ENCODE data around the gene DESI2. TPM values are rescaled to one million over a fixed set of nuclear protein-coding genes. Genes with fewer than 3 reads are reported as not detected.

DESI2 gene
- total RNA-seq, 1 experiment from 2014 or later: 53.9 TPM

GRCh38 chr1:244730934-244731434 is 78.1 kb downstream of the DESI2 start:
- Histone ChIP-seq H3K36me3 (ENCODE audit: control insufficient read depth, insufficient read depth, low read length) (no peaks in the 10 kb centered on the region), H3K27ac (ENCODE audit: low read length) (no peak overlapping the region), H3K4me1 (ENCODE audit: control insufficient read depth, insufficient read depth, low read length) (peaks cover 5% of the 10 kb centered on the region), H3K27me3 (ENCODE audit: control insufficient read depth, insufficient read depth, low read length) (no peaks in the 10 kb centered on the region), H3K9me3 (ENCODE audit: control insufficient read depth, insufficient read depth, low read depth, low read length) (0 out of 2 replicates have a peak, but pooled peaks cover 4% of the 10 kb centered on the region), H3K4me3 (ENCODE audit: low read depth in 2 of 2, low read length in 2 of 2) (peak overlapping the region; percentile 29 to 45)
- ATAC-seq (peak; percentile 73), DNase-seq (ENCODE audit: low read depth, low spot score) (no peak)
- ChIA-PET CTCF (no interaction called here), POLR2A (no interaction called here)
- BruUV-seq (replicated peaks): no TSS peak
- TF ChIP-seq TCF7L2 (IDR thresholded peaks at IDR 0.05; ENCODE audit: low read depth, low read length): no peak
- intact Hi-C loops (cut with micrococcal nuclease; ENCODE audit: unreplicated experiment) (no loop called here), in situ Hi-C loops (cut with HindIII; ENCODE audit: low pct_unique_long_range_greater_than_20kb, low sequenced_read_pairs) (no loop called here)

- BruUV-seq (replicated peaks): no TSS peak
- Histone ChIP-seq H3K4me1 (ENCODE audit: control insufficient read depth, insufficient read depth, low read length) (peaks cover 5% of the 10 kb centered on the region), H3K27ac (ENCODE audit: low read length) (no peak overlapping the region), H3K4me3 (ENCODE audit: low read depth in 2 of 2, low read length in 2 of 2) (no peak overlapping the region), H3K9me3 (ENCODE audit: control insufficient read depth, insufficient read depth, low read depth, low read length) (0 out of 2 replicates have a peak, but pooled peaks cover 5% of the 10 kb centered on the region), H3K36me3 (ENCODE audit: control insufficient read depth, insufficient read depth, low read length) (no peaks in the 10 kb centered on the region), H3K27me3 (ENCODE audit: control insufficient read depth, insufficient read depth, low read length) (no peaks in the 10 kb centered on the region)
- no peak for TF ChIP-seq POLR2AphosphoS5 (IDR thresholded peaks at IDR 0.05; ENCODE audit: low read depth, low read length)
- TF ChIP-seq SIN3A (IDR thresholded peaks at IDR 0.05; ENCODE audit: borderline replicate concordance, insufficient read depth, low read depth, low read length): no peak
- no peak for TF ChIP-seq REST (IDR thresholded peaks at IDR 0.05; ENCODE audit: insufficient read depth in 1 of 2, low read depth in 2 of 2, low read length in 1 of 2)
- TF ChIP-seq CTCF (IDR thresholded peaks at IDR 0.05): no peak
- no peak for TF ChIP-seq TCF7L2 (IDR thresholded peaks at IDR 0.05; ENCODE audit: low read depth, low read length)
- intact Hi-C loops (cut with micrococcal nuclease; ENCODE audit: unreplicated experiment) (no loop called here), in situ Hi-C loops (cut with HindIII; ENCODE audit: low pct_unique_long_range_greater_than_20kb, low sequenced_read_pairs) (no loop called here)
- DNase-seq (ENCODE audit: low read depth, low spot score) (no peak), ATAC-seq (no peak)
- ChIA-PET CTCF (no interaction called here), POLR2A (no interaction called here)
Measured at GRCh38 chr1:244731651-244732050, 78.7 kb downstream of the DESI2 start.

GRCh38 chr1:244732851-244733450 is 80.0 kb downstream of the DESI2 start:
- intact Hi-C loops (cut with micrococcal nuclease; ENCODE audit: unreplicated experiment): no loop called here

More at GRCh38 chr1:244732851-244733450, 80.0 kb downstream of the DESI2 start:
- BruUV-seq (replicated peaks): no TSS peak
- H3K9me3 ChIP-seq (ENCODE audit: control insufficient read depth, insufficient read depth, low read depth, low read length): 0 out of 2 replicates have a peak, but pooled peaks cover 5% of the 10 kb centered on the region
- TF ChIP-seq TCF7L2 (IDR thresholded peaks at IDR 0.05; ENCODE audit: low read depth, low read length) (no peak), REST (IDR thresholded peaks at IDR 0.05; ENCODE audit: insufficient read depth in 1 of 2, low read depth in 2 of 2, low read length in 1 of 2) (no peak), SIN3A (IDR thresholded peaks at IDR 0.05; ENCODE audit: borderline replicate concordance, insufficient read depth, low read depth, low read length) (no peak), POLR2AphosphoS5 (IDR thresholded peaks at IDR 0.05; ENCODE audit: low read depth, low read length) (no peak), CTCF (IDR thresholded peaks at IDR 0.05) (no peak)
- in situ Hi-C loops (cut with HindIII; ENCODE audit: low pct_unique_long_range_greater_than_20kb, low sequenced_read_pairs): no loop called here
- DNase-seq (ENCODE audit: low read depth, low spot score) (no peak), ATAC-seq (no peak)
- no peak overlapping the region for H3K27ac ChIP-seq (ENCODE audit: low read length)
- ChIA-PET CTCF (no interaction called here), POLR2A (no interaction called here)
- no peaks in the 10 kb centered on the region for H3K36me3 ChIP-seq (ENCODE audit: control insufficient read depth, insufficient read depth, low read length)
- no peaks in the 10 kb centered on the region for H3K27me3 ChIP-seq (ENCODE audit: control insufficient read depth, insufficient read depth, low read length)
- H3K4me3 ChIP-seq (ENCODE audit: low read depth in 2 of 2, low read length in 2 of 2): no peak overlapping the region
- H3K4me1 ChIP-seq (ENCODE audit: control insufficient read depth, insufficient read depth, low read length): peaks cover 5% of the 10 kb centered on the region

Data from Panc1 (cell line).